Fibroblast of lung (primary cell): ENCODE results near the gene USP6NL.

ENCODE experiments used
- CTCF ChIP-seq, 2 donors: IDR thresholded peaks in 1 of 2; conservative IDR thresholded peaks in 1 of 2; 1 replicate in 1 of 2; 2 replicates in 1 of 2; pipeline ENCODE4 v1.5.1; 2011 to 2012; ENCODE audit warnings: low read length in 2 of 2, control low read depth in 1 of 2, inconsistent platforms in 1 of 2, low read depth in 1 of 2, mild to moderate bottlenecking in 1 of 2
- EZH2 ChIP-seq: IDR thresholded peaks from 2 replicates; pipeline ENCODE4 v1.5.1; 2012; ENCODE audit warnings: low read length, control low read depth, mild to moderate bottlenecking; ENCODE audit errors: missing control alignments

- TF ChIP-seq CTCF (conservative IDR thresholded peaks at IDR 0.05 in 1 of 2, IDR thresholded peaks at IDR 0.05 in 1 of 2; ENCODE audit: low read depth in 1 of 2, low read length in 2 of 2) (no peak), EZH2 (no peak)
Observed at GRCh38 chr10:11404901-11405300, 206.5 kb downstream of the USP6NL start.
